ENCODE data around the gene TMOD1. TPM values are rescaled to one million over a fixed set of nuclear protein-coding genes. Genes with fewer than 3 reads are reported as not detected.

TMOD1 gene
- total RNA-seq, 1 experiment from 2014 or later = 0.14 TPM

- no peak for DNase-seq
- H3K4me3 Mint-ChIP-seq (ENCODE audit: low read depth, unreplicated experiment) = no peak overlapping the region
- TF ChIP-seq CTCF (IDR thresholded peaks at IDR 0.05; ENCODE audit: unreplicated experiment) = no peak
- peaks cover 55% of the 10 kb centered on the region for H3K27me3 Mint-ChIP-seq (ENCODE audit: unreplicated experiment)
- no peaks in the 10 kb centered on the region for H3K4me1 Mint-ChIP-seq (ENCODE audit: low read depth, unreplicated experiment)
- no TSS peak for BruUV-seq (replicated peaks)
- H3K27ac Mint-ChIP-seq (ENCODE audit: unreplicated experiment) = no peak overlapping the region
- no peaks in the 10 kb centered on the region for H3K9me3 Mint-ChIP-seq (ENCODE audit: low read depth, unreplicated experiment)
- intact Hi-C loops (cut with micrococcal nuclease; ENCODE audit: unreplicated experiment) = no loop called here
- H3K36me3 Mint-ChIP-seq (ENCODE audit: insufficient read depth, unreplicated experiment) = peaks cover 6% of the 10 kb centered on the region
- CTCF ChIA-PET = interaction anchor here (0.6 kb wide), 1 partner anchor 60 kb away, joined by 3 read pairs; no protein-coding TSS in a partner anchor
Observed at GRCh38 chr9:97556036-97556720, 54.7 kb downstream of the TMOD1 start.

GRCh38 chr9:97556721-97557605 is 55.5 kb downstream of the TMOD1 start:
- Mint-ChIP-seq H3K36me3 (ENCODE audit: insufficient read depth, unreplicated experiment) (peaks cover 6% of the 10 kb centered on the region), H3K4me3 (ENCODE audit: low read depth, unreplicated experiment) (no peak overlapping the region), H3K27ac (ENCODE audit: unreplicated experiment) (no peak overlapping the region), H3K4me1 (ENCODE audit: low read depth, unreplicated experiment) (no peaks in the 10 kb centered on the region), H3K27me3 (ENCODE audit: unreplicated experiment) (peaks cover 60% of the 10 kb centered on the region), H3K9me3 (ENCODE audit: low read depth, unreplicated experiment) (no peaks in the 10 kb centered on the region)
- intact Hi-C loops (cut with micrococcal nuclease; ENCODE audit: unreplicated experiment) = no loop called here
- no TSS peak for BruUV-seq (replicated peaks)
- no peak for DNase-seq
- CTCF ChIA-PET = no interaction called here
- no peak for TF ChIP-seq CTCF (IDR thresholded peaks at IDR 0.05; ENCODE audit: unreplicated experiment)

GRCh38 chr9:97557606-97558095 is 56.2 kb downstream of the TMOD1 start:
- peaks cover 6% of the 10 kb centered on the region for H3K36me3 Mint-ChIP-seq (ENCODE audit: insufficient read depth, unreplicated experiment)
- BruUV-seq (replicated peaks) = no TSS peak
- no peaks in the 10 kb centered on the region for H3K9me3 Mint-ChIP-seq (ENCODE audit: low read depth, unreplicated experiment)
- intact Hi-C loops (cut with micrococcal nuclease; ENCODE audit: unreplicated experiment) = no loop called here
- peaks cover 59% of the 10 kb centered on the region for H3K27me3 Mint-ChIP-seq (ENCODE audit: unreplicated experiment)
- CTCF ChIA-PET = no interaction called here
- no peaks in the 10 kb centered on the region for H3K4me1 Mint-ChIP-seq (ENCODE audit: low read depth, unreplicated experiment)
- no peak overlapping the region for H3K4me3 Mint-ChIP-seq (ENCODE audit: low read depth, unreplicated experiment)
- TF ChIP-seq CTCF (IDR thresholded peaks at IDR 0.05; ENCODE audit: unreplicated experiment) = no peak
- DNase-seq = no peak
- H3K27ac Mint-ChIP-seq (ENCODE audit: unreplicated experiment) = no peak overlapping the region

- Mint-ChIP-seq H3K4me1 (ENCODE audit: low read depth, unreplicated experiment) (no peaks in the 10 kb centered on the region), H3K36me3 (ENCODE audit: insufficient read depth, unreplicated experiment) (peaks cover 6% of the 10 kb centered on the region), H3K27me3 (ENCODE audit: unreplicated experiment) (peaks cover 50% of the 10 kb centered on the region), H3K9me3 (ENCODE audit: low read depth, unreplicated experiment) (no peaks in the 10 kb centered on the region), H3K4me3 (ENCODE audit: low read depth, unreplicated experiment) (no peak overlapping the region), H3K27ac (ENCODE audit: unreplicated experiment) (no peak overlapping the region)
- intact Hi-C loops (cut with micrococcal nuclease; ENCODE audit: unreplicated experiment) = no loop called here
- CTCF ChIA-PET = no interaction called here
- no peak for TF ChIP-seq CTCF (IDR thresholded peaks at IDR 0.05; ENCODE audit: unreplicated experiment)
- no TSS peak for BruUV-seq (replicated peaks)
- DNase-seq = no peak
Observed at GRCh38 chr9:97558701-97559101, 57.2 kb downstream of the TMOD1 start.
